ENCODE measurements around the gene HLCS.
A peak's percentile ranks its signal among the peaks of the same experiment; 100 is the strongest.

The HLCS gene

GRCh38 chr21:36806103-36806502, 160.4 kb downstream of the HLCS start:
- no peak for DNase-seq (ENCODE audit: low spot score)

GRCh38 chr21:36804874-36805611, 161.4 kb downstream of the HLCS start:
- DNase-seq (ENCODE audit: low spot score) = no peak

- DNase-seq (ENCODE audit: low spot score) = peak; percentile 27
These were observed 162.5 kb downstream of the HLCS start for GRCh38 chr21:36803816-36804439.

GRCh38 chr21:36803051-36803645, 163.3 kb downstream of the HLCS start:
- DNase-seq (ENCODE audit: low spot score) = no peak

GRCh38 chr21:36800734-36801133, 165.7 kb downstream of the HLCS start:
- DNase-seq (ENCODE audit: low spot score) = no peak

GRCh38 chr21:36799869-36800268, 166.6 kb downstream of the HLCS start:
- no peak for DNase-seq (ENCODE audit: low spot score)

GRCh38 chr21:36798491-36798890, 168.0 kb downstream of the HLCS start:
- DNase-seq (ENCODE audit: low spot score) = no peak

- DNase-seq (ENCODE audit: low spot score) = no peak
These were observed 170.4 kb downstream of the HLCS start for GRCh38 chr21:36796070-36796469.

GRCh38 chr21:36792505-36792967, 173.9 kb downstream of the HLCS start:
- DNase-seq (ENCODE audit: low spot score) = no peak

- no peak for DNase-seq (ENCODE audit: low spot score)
These were observed 174.6 kb downstream of the HLCS start for GRCh38 chr21:36791695-36792470.

- no peak for DNase-seq (ENCODE audit: low spot score)
These were observed 175.3 kb downstream of the HLCS start for GRCh38 chr21:36791180-36791579.

- DNase-seq (ENCODE audit: low spot score) = no peak
These were observed 175.9 kb downstream of the HLCS start for GRCh38 chr21:36790616-36791015.

GRCh38 chr21:36788120-36788638, 178.3 kb downstream of the HLCS start:
- no peak for DNase-seq (ENCODE audit: low spot score)

- DNase-seq (ENCODE audit: low spot score) = no peak
These were observed 180.3 kb downstream of the HLCS start for GRCh38 chr21:36786186-36786585.

GRCh38 chr21:36785615-36786014, 180.9 kb downstream of the HLCS start:
- no peak for DNase-seq (ENCODE audit: low spot score)

GRCh38 chr21:36784947-36785346, 181.5 kb downstream of the HLCS start:
- DNase-seq (ENCODE audit: low spot score) = no peak

GRCh38 chr21:36783612-36784374, 182.7 kb downstream of the HLCS start:
- no peak for DNase-seq (ENCODE audit: low spot score)

GRCh38 chr21:36780861-36781260, 185.6 kb downstream of the HLCS start:
- no peak for DNase-seq (ENCODE audit: low spot score)

GRCh38 chr21:36776981-36777617, 189.4 kb downstream of the HLCS start:
- no peak for DNase-seq (ENCODE audit: low spot score)

GRCh38 chr21:36773995-36774394, 192.5 kb downstream of the HLCS start:
- no peak for DNase-seq (ENCODE audit: low spot score)

- DNase-seq (ENCODE audit: low spot score) = no peak
These were observed 193.4 kb downstream of the HLCS start for GRCh38 chr21:36773117-36773516.
